Hematopoietic multipotent progenitor cell treated with erythropoietin and hydrocortisone succinate and interleukin-3 and kit ligand, for 6 days (in vitro differentiated cells): ENCODE measurements around the gene SLF2.

Source experiments
- DNase-seq: peaks from one replicate; pipeline ENCODE4 v3.0.0-alpha.2; 2015

Gene SLF2

GRCh38 chr10:100901051-100901450 is 11.7 kb upstream of the SLF2 start:
- DNase-seq: no peak

- no peak for DNase-seq
Observed at GRCh38 chr10:100902622-100903021, 10.1 kb upstream of the SLF2 start.

- DNase-seq: no peak
Observed at GRCh38 chr10:100904917-100905316, 7.8 kb upstream of the SLF2 start.

- no peak for DNase-seq
Observed at GRCh38 chr10:100907175-100907574, 5.6 kb upstream of the SLF2 start.

- DNase-seq: peak; percentile 52
Observed at GRCh38 chr10:100907773-100908363, 4.9 kb upstream of the SLF2 start.

GRCh38 chr10:100908378-100908777 is 4.4 kb upstream of the SLF2 start:
- DNase-seq: no peak

- no peak for DNase-seq
Observed at GRCh38 chr10:100909501-100910263, 3.1 kb upstream of the SLF2 start.

- DNase-seq: no peak
Observed at GRCh38 chr10:100911472-100911871, 1.3 kb upstream of the SLF2 start.

GRCh38 chr10:100912013-100912604 is 654 bp upstream of the SLF2 start:
- DNase-seq: peak; percentile 65

- peak; percentile 17 for DNase-seq
Observed at GRCh38 chr10:100913470-100913865, 705 bp downstream of the SLF2 start.

- no peak for DNase-seq
Observed at GRCh38 chr10:100917071-100917470, 4.3 kb downstream of the SLF2 start.

- no peak for DNase-seq
Observed at GRCh38 chr10:100923580-100923979, 10.8 kb downstream of the SLF2 start.

- DNase-seq: no peak
Observed at GRCh38 chr10:100927266-100927665, 14.5 kb downstream of the SLF2 start.

- DNase-seq: no peak
Observed at GRCh38 chr10:100928039-100928438, 15.3 kb downstream of the SLF2 start.

- DNase-seq: no peak
Observed at GRCh38 chr10:100930368-100930767, 17.6 kb downstream of the SLF2 start.

GRCh38 chr10:100934084-100934659 is 21.4 kb downstream of the SLF2 start:
- DNase-seq: peak; percentile 58

GRCh38 chr10:100939763-100940344 is 27.1 kb downstream of the SLF2 start:
- no peak for DNase-seq

GRCh38 chr10:100942229-100942628 is 29.5 kb downstream of the SLF2 start:
- no peak for DNase-seq

- no peak for DNase-seq
Observed at GRCh38 chr10:100943508-100943907, 30.7 kb downstream of the SLF2 start.

GRCh38 chr10:100945754-100946153 is 33.0 kb downstream of the SLF2 start:
- DNase-seq: no peak

GRCh38 chr10:100948916-100949315 is 36.2 kb downstream of the SLF2 start:
- DNase-seq: no peak

- DNase-seq: no peak
Observed at GRCh38 chr10:100960251-100960650, 47.5 kb downstream of the SLF2 start.

GRCh38 chr10:100962351-100963080 is 49.8 kb downstream of the SLF2 start:
- no peak for DNase-seq
